A549 treated with CORT108297 at 1 μM for 4 hours (cell line): ENCODE measurements around the gene OR5L2. TPM values are rescaled to one million over a fixed set of nuclear protein-coding genes. Genes with fewer than 3 reads are reported as not detected.

ENCODE experiments used
- total RNA-seq: library from RNA; stranded (reverse); fragments of 200-300 nt; extraction: Qiagen RNA extraction; gene quantifications from 5 replicates; pipeline ENCODE4 v1.2.3, GENCODE V29; 2022

The OR5L2 gene
- total RNA-seq = not detected in 5 replicates

GRCh38 chr11:55826919-55827318 is at the start of gene OR5L2:
OR5L2 (plus strand) TSS chr11:55827219; CDS start chr11:55827219, 0 bp downstream.

DNA sequence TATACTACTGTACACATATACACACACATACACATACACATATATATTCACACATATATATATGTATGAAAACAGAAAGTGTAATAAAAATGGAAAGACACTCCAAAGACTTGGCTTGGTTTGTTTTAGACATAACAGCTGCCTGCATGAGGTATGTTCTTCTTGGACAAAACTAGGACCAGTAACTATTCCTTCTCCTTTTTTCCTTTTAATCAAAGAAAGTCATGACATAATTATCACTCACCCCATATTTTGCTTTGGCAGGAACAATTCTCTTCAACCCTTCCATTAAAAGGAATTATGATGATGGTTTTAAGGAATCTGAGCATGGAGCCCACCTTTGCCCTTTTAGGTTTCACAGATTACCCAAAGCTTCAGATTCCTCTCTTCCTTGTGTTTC is 31.8 kb upstream of the OR5L2 start, which contains the start of gene OR5D14:
TSS of gene OR5D14 (plus strand) at position 301 of the 400 bp plus-strand sequence. CDS start at position 301, 0 bp downstream.

GRCh38 chr11:55811067-55811466 is 16.0 kb upstream of the OR5L2 start, which contains the start of gene OR5L1:
OR5L1 (plus strand) TSS chr11:55811367; CDS start chr11:55811467, 100 bp downstream.

GRCh38 chr11:55819330-55819729 is 7.7 kb upstream of the OR5L2 start, which contains the start of gene OR5D18:
OR5D18 (plus strand) TSS chr11:55819630; CDS start chr11:55819630, 0 bp downstream.

DNA sequence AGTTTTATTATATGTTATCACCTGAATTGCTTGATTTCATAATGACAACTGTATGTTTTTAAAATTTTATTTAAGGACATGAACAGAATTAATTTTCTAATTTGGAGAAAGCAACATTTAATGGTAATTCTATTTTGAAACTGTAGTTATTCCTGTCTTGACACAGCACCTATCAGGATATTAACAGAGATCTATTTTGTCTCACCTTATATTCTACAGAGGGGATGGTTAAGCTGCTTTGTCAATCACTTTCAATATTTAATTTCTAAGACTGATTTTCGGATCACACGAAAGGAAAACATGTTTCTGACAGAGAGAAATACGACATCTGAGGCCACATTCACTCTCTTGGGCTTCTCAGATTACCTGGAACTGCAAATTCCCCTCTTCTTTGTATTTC is 11.4 kb downstream of the OR5L2 start, which contains the start of gene OR5D16:
TSS of gene OR5D16 (plus strand) at position 301 of the 400 bp plus-strand sequence. CDS start at position 301, 0 bp downstream.

Other genes starting within 250 kb of the OR5L2 start
- gene OR4C11, start 219.6 kb upstream of the OR5L2 start, total RNA-seq = not detected in 5 replicates
- not detected in 5 replicates for gene OR4P4, start 192.1 kb upstream of the OR5L2 start, total RNA-seq
- not detected in 5 replicates for gene OR4S2, start 178.9 kb upstream of the OR5L2 start, total RNA-seq
- not detected in 5 replicates for gene OR4C6, start 165.0 kb upstream of the OR5L2 start, total RNA-seq
- not detected in 5 replicates for gene OR5D13, start 53.8 kb upstream of the OR5L2 start, total RNA-seq
- not detected in 5 replicates for gene OR5D14, start 31.7 kb upstream of the OR5L2 start, total RNA-seq
- gene OR5L1, start 15.9 kb upstream of the OR5L2 start, total RNA-seq = not detected in 5 replicates
- gene OR5D18, start 7.6 kb upstream of the OR5L2 start, total RNA-seq = not detected in 5 replicates
- not detected in 5 replicates for gene OR5D16, start 11.5 kb downstream of the OR5L2 start, total RNA-seq
- gene TRIM51, start 56.1 kb downstream of the OR5L2 start, total RNA-seq = not detected in 5 replicates
- not detected in 5 replicates for gene OR5W2, start 87.4 kb downstream of the OR5L2 start, total RNA-seq
- gene OR5I1, start 109.2 kb downstream of the OR5L2 start, total RNA-seq = not detected in 5 replicates
- not detected in 5 replicates for gene OR10AG1, start 142.7 kb downstream of the OR5L2 start, total RNA-seq
- not detected in 5 replicates for gene OR5F1, start 167.4 kb downstream of the OR5L2 start, total RNA-seq
- not detected in 5 replicates for gene OR5AS1, start 200.4 kb downstream of the OR5L2 start, total RNA-seq